Forelimb muscle (tissue), 1 donor: Measurements from ENCODE around the gene HOXA4. TPM values are rescaled to one million over a fixed set of nuclear protein-coding genes. Genes with fewer than 3 reads are reported as not detected.

Source experiments
- DNase-seq: peaks from one replicate; pipeline ENCODE4 v3.0.0-alpha.2; 2013; ENCODE audit warnings: low read depth
- polyA plus RNA-seq: library from polyadenylated mRNA; unstranded; fragments of 120-200 nt; gene quantifications from one replicate; pipeline ENCODE4 v1.2.1, GENCODE V29; 2013; ENCODE audit not compliant: insufficient read length

Gene HOXA4
- polyA plus RNA-seq, 1 donor, result 26.4 TPM

DNA sequence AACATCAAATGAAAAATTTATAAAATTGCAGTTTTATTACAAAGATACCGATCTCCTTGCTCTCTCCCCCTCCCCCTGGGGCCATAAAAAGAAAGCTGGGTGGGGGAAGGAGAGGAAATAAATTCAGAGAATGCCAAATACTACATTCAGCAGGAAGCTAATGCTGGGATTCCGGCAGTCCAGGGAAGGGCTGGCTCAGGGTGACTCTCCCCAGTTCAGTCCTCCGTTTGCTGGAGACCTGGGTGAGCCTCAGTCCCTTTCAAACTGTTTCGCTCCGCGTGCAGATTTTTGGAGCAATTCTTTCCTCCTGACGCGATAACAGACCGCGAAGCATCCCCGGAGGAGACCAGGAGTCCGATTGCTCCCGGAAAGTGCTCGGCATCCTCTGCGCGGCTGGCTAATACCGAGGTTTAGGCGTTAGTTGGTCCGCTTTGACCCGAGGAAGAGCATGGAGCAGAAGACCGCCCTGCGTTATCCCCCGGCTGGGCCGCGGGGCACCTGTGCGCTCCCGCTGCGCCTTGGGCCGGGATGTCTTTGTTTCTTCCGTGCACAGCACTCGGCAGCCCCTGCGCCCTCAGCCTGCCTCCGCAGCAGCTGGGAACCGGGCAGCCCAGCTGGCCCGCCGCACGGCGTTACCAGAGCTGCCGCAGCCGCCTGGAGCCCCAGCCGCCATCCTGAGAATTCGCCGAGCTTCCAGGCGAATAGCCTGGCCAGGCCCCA lies 24.2 kb downstream of the HOXA4 start:
- DNase-seq, result no peak

DNA sequence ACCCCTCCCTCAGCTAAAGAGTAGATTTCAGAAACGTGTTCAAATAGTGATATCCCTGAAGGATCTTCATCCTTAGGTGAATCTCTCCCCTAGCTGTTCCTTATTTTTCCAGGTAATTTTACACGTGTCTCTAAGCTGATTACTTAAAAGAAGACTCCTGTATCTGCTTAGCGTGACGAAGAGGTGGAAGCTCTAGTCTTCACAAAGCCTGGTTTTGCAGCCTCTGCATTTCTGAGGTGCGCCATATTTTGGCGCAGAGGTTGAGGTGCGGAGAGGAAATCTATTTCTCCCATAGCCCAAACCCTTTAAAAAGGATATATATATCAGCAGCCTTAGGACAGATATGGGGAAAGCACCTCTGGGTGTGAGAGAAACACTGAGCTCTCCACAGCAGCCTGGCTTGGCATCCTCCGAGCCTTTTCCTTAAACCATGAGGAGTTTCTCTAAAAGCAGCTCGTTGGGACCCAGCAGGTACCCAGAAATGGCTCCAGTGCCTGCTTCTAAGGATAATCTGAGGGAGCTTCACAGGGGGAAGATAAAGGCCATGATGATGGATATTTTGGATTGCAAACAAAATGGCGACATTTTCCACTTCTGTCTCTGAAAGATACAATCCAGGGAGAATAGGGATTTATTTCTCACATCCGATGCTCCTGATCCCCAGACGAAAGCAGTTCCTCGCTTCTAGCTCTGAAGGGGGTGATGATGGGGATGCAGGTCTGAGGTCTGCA lies 25.1 kb downstream of the HOXA4 start:
- no peak for DNase-seq

DNA sequence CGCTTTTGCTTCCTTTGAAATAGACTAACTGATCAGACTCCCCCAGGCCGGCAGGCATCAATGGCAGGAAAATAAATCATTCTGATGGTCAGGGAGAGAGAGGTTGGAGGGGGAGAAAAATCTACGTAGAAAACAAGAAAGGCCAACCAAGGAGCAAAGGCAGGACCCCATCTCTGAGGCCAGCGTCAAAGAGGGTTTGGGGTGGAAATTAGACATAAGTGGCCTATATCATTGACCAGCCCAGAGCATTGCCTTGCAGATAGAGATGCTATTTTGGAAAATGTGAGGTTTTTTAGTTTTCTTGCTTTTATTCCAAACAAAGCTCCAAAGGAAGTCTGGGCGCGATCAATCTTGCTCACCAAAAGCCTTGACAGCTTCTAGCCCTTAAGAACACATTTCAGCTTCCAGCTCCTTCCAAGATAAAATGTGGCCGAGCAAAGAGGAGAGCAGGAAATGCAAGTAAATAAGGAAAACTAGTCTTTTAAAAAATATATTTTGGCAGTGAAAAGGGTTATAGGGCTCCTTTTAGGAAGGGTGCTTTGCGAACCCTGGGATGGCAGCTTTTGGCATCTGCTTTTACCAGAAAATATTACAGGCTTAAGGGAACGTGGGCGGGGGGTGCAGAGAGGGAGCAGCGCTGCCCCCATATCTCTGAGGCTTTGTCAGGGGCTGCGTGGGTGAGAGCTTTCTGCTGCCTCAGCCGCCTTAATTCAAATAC lies 26.1 kb downstream of the HOXA4 start:
- no peak for DNase-seq

DNA sequence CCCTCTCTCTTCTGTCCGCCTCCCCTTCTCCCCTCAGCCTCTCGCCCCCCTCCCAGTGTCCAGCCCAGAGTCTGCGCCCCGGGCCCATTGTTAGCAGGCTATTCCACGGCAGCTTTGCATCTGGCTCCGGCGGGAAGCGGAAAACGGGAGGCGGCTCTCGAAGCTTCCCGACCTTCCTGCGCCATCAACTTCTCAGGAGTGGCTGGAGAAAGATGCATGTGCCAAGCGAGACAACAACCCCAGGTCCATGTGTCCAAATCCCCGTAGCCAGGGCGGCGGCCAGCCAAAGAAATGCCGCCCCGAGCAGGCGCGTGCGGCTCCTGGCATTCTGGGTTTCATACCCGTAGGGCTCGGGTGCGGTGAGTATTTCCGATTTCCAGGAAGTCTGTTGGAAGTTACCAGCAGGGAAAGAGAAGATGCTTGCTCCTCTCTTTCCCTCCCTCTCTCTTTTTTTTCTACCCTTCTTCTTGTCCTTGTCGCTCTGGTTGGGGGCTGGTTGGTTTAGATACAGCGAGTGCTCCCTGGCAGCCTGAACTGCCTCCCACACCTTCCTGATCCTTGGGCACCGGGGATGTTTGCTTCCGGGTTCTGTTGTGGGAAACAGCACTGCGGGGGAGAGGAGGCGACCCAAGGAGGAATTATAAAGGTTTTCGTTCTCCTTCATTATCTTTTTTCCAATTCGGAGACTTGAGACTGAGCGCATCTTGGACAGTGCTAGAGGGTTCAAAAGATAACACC lies 26.9 kb downstream of the HOXA4 start:
- DNase-seq, result no peak

DNA sequence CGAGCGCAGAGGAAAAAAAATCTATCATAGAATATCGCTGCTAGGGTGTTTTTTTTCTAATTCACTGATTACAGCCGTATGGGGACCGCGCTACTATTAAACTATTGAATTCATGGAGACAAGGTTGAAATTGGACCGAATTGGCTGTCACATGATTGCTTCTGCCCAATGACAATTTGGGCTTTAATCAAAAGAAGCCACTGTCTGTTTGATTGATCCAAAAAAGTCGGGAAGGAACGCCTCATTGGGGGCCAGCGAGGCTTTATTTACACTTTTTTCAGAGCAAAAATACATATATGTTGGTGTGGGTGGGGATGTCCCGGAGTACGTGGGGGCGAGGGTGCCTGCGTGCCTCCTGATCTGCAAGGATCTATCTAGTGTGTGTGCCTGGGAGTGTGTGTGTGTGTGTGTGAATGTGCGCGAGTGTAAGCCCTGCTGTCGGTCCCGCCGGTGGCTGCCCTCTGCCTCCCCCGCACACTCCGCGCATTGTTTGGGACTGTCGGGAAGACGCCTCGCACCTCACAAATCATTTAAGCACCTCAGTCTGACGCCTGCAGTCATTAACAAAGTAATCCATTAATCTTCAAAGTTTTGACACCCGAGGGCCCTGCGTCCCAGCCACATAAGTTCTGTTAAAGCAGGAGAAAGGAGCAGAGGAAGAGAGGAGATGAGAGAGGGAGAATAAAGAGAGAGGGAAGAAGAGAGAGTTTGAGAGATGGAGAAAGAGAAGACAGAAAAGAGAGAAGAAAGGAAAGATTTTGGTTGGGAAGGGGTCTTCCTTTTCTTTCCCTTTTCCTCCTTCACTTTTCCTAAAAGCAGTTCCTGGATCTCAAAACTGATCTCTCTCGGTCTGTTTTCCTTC lies 27.7 kb downstream of the HOXA4 start, which contains the start of gene HOXA2:
Gene HOXA2, minus strand, starts transcription at position 103 of the 862 bp plus-strand sequence. CDS start 183 bp downstream, outside the sequence.
- no peak for DNase-seq

DNA sequence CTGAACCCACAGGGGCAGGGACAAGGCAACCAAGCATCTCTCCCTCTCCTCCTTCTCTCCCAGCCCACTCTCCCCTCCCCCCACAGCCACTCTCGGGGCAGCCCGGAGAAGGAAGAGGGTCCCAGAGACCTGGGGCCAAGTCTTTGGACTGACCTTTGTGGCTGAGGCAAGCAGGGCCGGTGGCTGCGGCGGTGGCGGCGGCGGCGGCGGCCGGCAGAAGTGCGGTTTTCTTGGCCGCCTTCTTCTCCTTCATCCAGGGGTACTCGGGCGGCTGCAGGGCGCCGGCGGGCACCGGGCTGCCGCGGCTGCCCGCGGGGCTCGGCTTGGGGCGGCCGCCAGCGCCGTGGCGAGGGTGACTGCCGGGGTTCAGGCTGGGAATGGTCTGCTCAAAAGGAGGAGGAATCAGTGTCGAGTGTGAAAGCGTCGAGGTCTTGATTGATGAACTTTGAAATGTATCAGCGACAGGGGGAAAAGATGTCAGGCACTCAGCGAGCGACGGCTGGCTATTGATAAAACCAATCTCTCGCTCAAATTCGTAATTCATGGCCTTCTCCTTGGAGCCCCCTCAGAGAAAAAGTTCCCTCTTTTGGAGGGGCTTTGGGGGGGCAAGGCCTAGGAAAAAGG lies 28.5 kb downstream of the HOXA4 start:
- no peak for DNase-seq

DNA sequence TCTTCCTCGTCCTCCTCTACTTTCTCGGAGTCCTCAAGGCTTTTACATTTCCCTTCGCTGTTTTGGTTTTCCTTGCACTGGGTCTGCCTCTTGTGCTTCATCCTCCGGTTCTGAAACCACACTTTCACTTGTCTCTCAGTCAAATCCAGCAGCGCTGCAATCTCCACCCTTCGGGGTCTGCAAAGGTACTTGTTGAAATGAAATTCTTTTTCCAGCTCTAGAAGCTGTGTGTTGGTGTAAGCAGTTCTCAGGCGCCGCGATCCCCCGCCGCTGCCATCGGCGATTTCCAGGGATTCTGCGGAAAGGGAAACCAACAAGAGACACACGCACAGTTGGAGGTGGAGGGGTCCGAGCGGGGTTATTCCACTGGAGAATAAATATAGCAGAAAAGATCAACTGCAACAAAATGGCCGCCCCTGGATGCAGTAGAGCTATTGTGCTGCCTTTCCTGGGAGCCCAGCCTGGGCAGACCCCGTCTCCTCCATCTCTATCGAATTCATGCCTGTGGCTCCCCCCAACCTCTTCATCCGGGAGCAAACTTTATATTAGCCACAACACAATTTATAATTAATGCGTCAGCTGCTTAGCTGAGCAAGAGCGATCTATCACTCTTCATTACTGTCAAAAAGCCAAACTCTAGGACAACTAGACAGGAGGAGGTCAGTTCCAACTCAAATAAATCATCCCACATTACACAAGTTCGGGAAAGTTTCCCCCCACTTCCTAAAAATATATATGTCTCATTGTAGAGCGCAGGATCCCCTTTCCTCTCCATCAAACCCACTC lies 29.2 kb downstream of the HOXA4 start:
- no peak for DNase-seq

DNA sequence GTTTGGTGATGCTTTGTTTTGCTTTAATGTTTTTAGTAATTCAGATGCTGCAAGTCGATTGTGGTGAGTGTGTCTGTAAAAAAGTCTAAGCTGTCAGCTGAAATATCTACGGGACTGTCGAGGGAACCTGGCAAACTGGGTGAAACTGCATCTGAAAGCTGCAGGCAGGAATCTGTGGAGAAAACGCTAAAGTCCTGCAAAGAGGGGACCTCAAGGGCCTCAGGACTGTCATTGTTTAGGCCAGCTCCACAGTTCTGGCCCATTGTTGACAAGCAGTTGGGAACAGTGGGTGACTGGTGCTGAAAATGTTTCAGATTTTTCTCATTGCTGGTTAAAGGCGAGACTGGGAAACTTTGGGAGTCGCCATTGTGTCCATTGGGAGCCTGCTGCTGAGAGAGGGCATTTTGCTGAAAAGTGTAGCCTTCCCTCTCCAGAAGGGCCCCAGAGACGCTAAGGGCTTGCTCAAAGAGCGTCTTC lies 29.8 kb downstream of the HOXA4 start:
- DNase-seq, result no peak

DNA sequence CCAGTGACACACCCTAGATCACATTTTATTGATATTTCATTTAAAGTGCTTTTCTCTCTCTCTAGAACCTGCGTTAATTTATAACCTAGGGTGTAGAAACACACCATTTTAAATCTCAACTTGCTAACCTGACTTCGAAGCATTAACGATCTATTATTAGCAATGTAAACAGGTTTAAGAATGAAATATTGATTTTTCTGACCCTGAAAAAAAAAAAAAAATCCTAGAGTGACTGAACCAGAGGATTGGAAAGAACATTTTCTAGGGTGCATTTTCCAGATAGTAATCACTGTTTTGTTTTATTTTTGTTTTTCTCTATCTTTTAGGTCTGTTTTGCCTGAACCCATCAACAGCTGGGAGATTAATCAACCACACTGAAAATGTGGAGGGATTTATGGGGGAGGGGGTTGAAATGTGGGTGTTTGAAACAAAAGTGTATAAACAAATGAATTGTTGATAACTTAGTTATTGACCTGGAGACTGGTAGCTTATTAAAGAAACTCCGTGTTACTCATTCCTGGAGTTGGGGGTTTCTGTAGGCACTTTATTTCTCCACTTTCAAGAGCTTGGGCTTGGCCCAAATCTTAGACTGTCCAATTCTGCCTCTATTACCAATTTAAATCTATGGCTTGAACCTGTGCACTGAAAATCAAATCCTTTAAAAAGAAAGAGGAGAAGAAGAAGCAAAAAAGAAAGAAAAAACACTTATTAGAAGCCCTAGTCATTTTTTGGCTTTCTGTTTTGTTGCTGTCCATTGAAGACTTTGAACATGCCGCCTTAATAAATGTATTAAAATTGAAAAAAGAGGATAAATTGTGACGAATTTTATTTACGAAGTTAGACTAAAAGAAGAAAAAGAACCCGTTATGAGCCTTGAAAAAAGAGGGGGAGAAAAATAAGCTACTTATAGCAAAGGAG lies 30.8 kb downstream of the HOXA4 start:
- no peak for DNase-seq

DNA sequence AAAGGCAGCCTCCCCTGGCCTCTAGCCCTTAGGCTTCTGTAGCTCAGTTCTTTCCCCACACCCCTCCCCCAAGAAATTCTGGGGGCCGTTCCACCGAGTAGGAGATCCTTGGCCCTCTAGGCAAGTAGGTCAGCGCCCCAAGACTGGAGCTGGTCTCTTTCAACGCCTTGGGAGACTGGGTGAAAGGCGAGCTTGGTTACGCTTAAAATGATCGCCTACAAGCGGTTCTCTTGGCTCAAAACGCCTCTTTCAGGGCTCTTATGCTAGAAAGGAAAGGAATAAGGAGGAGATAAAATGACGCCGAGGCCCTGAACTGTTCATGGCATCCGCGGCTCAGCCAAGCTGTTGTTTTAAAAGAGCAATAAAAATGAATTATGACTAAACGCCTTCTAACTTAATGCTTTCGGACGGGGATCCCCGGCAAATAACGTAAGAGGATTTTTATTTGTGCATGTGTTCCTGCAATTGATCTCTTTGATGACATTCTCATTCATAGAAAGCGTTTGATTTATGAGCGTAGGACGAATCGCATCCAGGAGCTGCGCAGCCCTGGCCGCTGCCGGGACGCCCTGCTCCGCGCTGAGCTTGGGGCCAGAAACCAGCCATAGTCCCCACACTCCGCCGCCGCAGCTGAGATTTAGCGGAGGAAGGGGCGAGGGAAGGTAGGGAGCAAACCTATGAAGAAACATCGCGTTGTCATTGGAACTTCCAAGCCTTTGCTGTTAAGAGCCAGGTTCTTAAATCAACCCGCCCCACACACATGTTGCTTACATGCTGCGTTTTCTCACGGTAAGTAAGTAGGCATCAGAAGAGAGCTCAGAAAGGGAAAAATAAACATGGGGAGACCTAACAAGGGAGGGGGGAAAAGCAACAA lies 31.7 kb downstream of the HOXA4 start:
- no peak for DNase-seq

DNA sequence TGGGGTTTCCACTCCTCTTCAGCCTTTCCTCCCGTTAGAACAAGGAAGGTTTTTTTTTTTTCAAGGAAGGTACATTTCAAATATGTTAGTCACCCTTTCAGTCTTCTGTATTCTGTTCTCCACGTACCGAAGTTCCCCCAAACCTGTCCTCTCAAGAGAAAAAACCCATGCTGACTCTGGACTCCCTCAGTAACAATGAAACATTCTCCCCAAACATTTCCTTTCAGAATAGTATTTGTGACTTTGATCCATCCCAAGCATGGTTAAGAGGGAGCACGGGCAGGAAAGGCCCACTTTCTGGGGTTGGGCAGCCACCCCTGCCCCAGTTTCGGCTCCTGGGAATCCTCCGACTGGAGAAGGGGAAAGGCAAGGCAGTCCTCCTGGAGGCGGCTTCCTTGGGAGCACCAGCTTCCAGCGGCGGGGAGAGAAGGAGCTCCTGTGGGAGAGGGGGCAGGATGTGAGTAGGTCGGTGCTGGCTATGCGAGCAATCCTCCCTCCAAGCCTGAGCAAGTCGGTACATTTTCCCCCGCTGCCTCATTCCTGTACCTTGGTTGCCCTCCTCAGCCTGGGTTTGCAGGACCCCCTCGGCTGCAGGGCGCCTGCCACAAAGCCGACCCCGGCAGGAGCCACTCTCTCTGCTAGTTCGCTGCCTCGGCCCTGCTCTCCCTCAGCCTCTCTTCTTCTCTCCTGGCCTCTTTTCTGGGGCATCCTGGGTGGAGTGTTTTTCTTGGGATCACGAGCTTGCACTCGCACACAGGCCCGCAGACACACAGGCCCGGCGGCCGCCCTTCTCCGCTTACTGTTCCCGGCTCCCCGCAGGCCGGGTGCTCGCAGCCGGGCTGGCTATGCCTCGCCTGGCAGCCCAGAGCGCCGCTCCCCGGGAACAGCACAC lies 32.6 kb downstream of the HOXA4 start:
- no peak for DNase-seq

DNA sequence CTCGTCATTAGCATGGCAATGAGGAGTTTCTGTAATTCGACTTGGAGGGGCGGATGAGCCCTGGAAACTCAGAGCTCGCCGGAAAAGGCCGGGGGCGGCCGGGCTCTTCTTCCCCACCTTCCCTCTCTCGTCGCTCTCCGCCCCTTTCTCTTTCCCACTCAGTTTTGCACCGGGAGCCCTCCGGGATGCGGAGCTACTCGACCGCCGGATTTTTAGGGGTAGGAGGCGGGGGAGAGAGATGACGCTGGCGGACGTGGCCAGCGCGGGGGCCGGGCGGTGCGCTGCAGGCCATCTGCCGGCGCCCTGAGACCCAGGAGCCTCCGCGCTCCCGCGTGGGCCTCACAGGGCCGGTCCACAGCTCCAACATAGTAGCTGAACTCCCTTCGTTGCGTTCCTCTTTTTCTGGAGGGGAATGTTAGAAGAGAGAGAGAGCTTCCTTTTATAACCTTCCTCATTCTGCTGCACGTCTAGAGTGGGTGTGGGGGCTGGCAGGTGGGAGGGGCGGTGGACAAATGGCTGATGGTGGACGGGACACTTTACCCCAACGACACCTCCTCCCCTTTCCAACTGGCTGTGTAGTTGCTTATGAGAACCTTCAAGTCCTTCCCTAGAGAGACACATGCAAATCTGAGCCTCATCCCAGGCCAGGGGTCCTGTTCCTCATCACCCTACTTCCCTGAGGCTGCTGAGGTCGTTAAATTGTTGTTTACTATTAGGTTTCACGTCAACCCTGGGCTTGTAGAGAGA lies 33.6 kb downstream of the HOXA4 start:
- no peak for DNase-seq

DNA sequence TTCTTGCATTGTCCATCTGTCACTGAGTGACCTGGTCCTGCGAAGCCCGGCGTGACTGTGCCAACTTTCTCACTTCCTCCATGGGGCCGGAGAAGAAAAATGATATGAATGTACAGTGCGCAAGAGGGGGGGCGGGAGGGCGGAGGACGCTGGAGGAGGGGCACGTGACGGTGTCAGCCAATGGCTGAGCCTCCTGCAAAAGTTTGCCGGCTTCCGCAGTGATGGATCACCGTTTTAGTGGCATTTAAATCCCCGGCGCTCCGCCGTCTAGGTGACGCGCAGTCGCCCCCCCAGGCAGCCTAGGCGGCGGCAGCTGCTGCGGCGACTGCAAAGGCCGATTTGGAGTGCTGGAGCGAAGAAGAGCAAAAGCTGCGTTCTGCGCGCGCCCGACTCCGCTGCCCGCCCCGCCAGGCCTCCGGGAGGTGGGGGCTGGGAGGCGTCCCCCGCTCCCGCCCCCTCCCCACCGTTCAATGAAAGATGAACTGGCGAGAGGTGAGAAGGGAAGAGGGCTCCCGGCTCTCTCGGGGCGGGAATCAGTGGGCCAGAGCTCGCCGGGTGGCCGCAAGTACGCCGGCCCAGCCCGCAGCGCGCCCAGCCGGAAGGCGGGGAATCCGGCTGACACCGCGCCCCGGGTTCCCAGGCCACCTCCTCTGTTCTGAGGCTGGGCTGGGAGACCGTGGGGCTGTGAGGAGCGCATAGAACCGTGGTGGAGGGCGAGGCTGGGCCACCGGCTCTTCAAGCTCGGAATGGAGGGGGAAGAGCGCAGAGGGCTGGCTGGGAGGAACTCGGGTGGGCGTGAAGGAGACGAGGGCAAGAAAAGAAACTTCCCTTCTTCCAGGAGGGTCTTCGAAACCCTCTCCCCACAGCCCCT lies 34.4 kb downstream of the HOXA4 start, which contains the start of gene HOXA1:
Gene HOXA1, minus strand, starts transcription at position 104 of the 871 bp plus-strand sequence. Its CDS starts 88 bp downstream, at position 16.
- no peak for DNase-seq
